K562 (cell line): Measurements from ENCODE around the gene EMD. TPM values are rescaled to one million over a fixed set of nuclear protein-coding genes. Genes with fewer than 3 reads are reported as not detected.
A peak's percentile ranks its signal among the peaks of the same experiment; 100 is the strongest.

Experiments
- BDP1 ChIP-seq: IDR thresholded peaks from 3 replicates; pipeline ENCODE4 v1.6.1; 2011; ENCODE audit not compliant: insufficient read length, insufficient read depth
- CTCFL ChIP-seq: IDR thresholded peaks from 2 replicates; pipeline ENCODE4 v1.6.1; 2011; ENCODE audit warnings: borderline replicate concordance, low read depth, mild to moderate bottlenecking, moderate library complexity, low read length; ENCODE audit not compliant: insufficient read depth, poor library complexity, severe bottlenecking
- EHMT2 ChIP-seq: fragments of 450-650 bp; IDR thresholded peaks from 2 replicates; pipeline ENCODE4 v1.6.1; 2018; ENCODE audit warnings: antibody characterized with exemption
- HDAC8 ChIP-seq: fragments of 450-650 bp; IDR thresholded peaks from 2 replicates; pipeline ENCODE4 v1.6.1; 2016; ENCODE audit warnings: mild to moderate bottlenecking, missing genetic modification characterization, moderate library complexity, missing compliant biosample characterization
- LARP7 ChIP-seq: fragments of 450-650 bp; IDR thresholded peaks from 2 replicates; pipeline ENCODE4 v1.6.1; 2016
- MED1 ChIP-seq: sonication (generic); formaldehyde crosslinking; IDR thresholded peaks from 2 replicates; pipeline ENCODE4 v1.8.1; 2023; ENCODE audit warnings: missing genetic modification reagents, borderline replicate concordance
- NFE2L1 ChIP-seq: fragments of 450-650 bp; IDR thresholded peaks from 2 replicates; pipeline ENCODE4 v1.6.1; 2016; ENCODE audit warnings: missing genetic modification characterization, low read depth, mild to moderate bottlenecking, missing compliant biosample characterization, moderate library complexity, borderline replicate concordance
- SRF ChIP-seq, 2 experiments: fragments of 250-450, 450-650 bp in 1 of 2; sonication (Bioruptor Pico) in 1 of 2; sonication (generic) in 1 of 2; formaldehyde crosslinking; IDR thresholded peaks; 2 replicates each; pipeline versions ENCODE4 v1.5.0 to v1.5.1; 2020 to 2022; ENCODE audit warnings: mild to moderate bottlenecking in 1 of 2, missing genetic modification reagents in 1 of 2
- ZBTB49 ChIP-seq: sonication (generic); formaldehyde crosslinking; IDR thresholded peaks from 2 replicates; pipeline ENCODE4 v1.8.0; 2022; ENCODE audit warnings: missing genetic modification reagents, mild to moderate bottlenecking, borderline replicate concordance
- ZC3H4 ChIP-seq: sonication (generic); formaldehyde crosslinking; IDR thresholded peaks from 2 replicates; pipeline ENCODE4 v1.9.0; 2021; ENCODE audit warnings: missing genetic modification reagents, borderline replicate concordance
- ZFP91 ChIP-seq: sonication (generic); formaldehyde crosslinking; IDR thresholded peaks from 2 replicates; pipeline ENCODE4 v1.8.0; 2022; ENCODE audit warnings: mild to moderate bottlenecking, missing genetic modification reagents
- ZKSCAN8 ChIP-seq: fragments of 200-800 bp; sonication (Bioruptor generic); IDR thresholded peaks from 2 replicates; pipeline ENCODE4 v1.6.1; 2016; ENCODE audit warnings: missing genetic modification characterization, missing compliant biosample characterization
- ZNF124 ChIP-seq: sonication (generic); formaldehyde crosslinking; IDR thresholded peaks from 2 replicates; pipeline ENCODE4 v1.8.1; 2022; ENCODE audit warnings: missing genetic modification reagents
- polyA plus RNA-seq, 8 experiments: library from polyadenylated mRNA; depleted of rRNA in 4 of 8; stranded (reverse) in 5 of 8; unstranded in 3 of 8; fragments of >200 nt; fragmentation: Nextera tagmentation in 2 of 8; fragmentation: Illumina TruSeq in 1 of 8; extraction: Ambion mirVana in 2 of 8; extraction: Trizol in 1 of 8; gene quantifications; 2 replicates each; pipeline versions ENCODE4 v1.2.1 to v1.2.3, GENCODE V29; 2011 to 2014; ENCODE audit warnings: inconsistent platforms in 1 of 8, missing spikeins in 1 of 8
- total RNA-seq, 7 experiments: library from RNA; depleted of rRNA in 6 of 7; stranded (reverse); fragments of >200 nt in 6 of 7; fragmentation: Illumina TruSeq in 2 of 7; extraction: Trizol in 2 of 7; gene quantifications; 2 replicates each; pipeline versions ENCODE4 v1.2.1 to v1.2.3, GENCODE V29; 2011 to 2021; ENCODE audit warnings: low replicate concordance in 1 of 7
- TF ChIP-seq, protein P1 (sequence below): fragments of 250-450 bp; sonication (Bioruptor Pico); IDR thresholded peaks from 2 replicates; pipeline ENCODE4 v1.9.0; 2021; ENCODE audit warnings: mild to moderate bottlenecking
- TF ChIP-seq, protein P2 (sequence below): sonication (generic); formaldehyde crosslinking; IDR thresholded peaks from 2 replicates; pipeline ENCODE4 v1.9.0; 2022; ENCODE audit warnings: mild to moderate bottlenecking, missing genetic modification reagents

EMD gene
- total and polyA plus RNA-seq, 9 of the 15 experiments (the other 6 are each of a cell fraction or from before 2014, with no cell fraction given) = 2.3 to 206 (median 61.9) TPM

DNA sequence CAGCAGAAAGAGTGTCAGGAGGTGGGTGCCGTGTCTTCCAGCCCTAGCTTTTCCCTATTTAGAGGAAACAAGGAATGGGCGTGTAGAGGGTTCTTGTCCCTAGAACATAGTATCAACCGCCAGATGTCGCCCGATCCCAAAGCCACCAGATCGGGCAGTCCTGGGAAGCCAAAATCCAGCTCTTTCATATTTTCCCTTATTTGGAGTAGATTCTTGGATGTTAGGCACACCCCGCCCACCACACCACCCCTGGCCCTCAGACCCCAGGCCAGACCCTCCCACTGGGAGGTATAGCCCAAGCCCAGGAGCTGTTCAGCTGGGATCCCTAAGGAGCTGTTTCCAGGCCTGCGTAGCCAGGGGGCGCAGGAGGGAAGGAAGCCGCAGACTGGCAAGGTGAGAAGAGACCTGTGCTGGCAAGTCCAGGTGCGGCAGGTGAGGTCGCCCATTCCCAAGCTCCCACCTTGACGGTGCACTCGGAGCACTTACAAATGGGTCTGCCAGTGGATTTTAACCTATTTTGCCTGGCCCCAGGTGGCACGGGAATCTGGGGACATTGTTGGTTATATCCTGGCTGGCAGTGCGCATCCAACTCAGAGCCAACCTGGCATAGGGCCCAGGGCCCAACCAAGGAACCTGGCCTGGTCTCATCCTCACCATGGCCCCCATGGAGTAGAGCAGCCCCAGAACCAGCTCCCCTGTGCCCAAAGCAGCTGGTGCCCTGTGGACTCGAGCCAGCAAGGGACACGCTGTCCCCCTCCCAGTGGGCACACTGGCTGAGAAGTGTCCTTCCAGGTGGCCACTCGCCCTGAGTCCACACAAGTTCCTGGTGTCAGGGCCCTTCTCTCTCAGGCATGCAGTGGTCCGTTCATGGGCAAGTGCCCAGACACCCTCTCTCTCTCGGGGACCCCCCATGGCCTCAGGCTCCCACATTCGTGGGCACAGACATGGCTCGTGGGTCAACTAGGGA is 5.5 kb upstream of the EMD start (continued):
- TF ChIP-seq ZBTB49 (CRISPR knock-in tag) (no peak), LARP7 (no peak), CTCFL (peak; percentile 58), HDAC8 (no peak), ZFP91 (CRISPR knock-in tag) (no peak), ZC3H4 (CRISPR knock-in tag) (no peak), EHMT2 (no peak), BDP1 (no peak), MED1 (CRISPR knock-in tag) (no peak), SRF (CRISPR knock-in tag; IDR thresholded peaks at IDR 0.05) (peak in 1 of 2 experiments; percentile 91; a peak in 2 of 4 replicates), ZKSCAN8 (CRISPR knock-in tag) (no peak), NFE2L1 (tag) (no peak), ZNF124 (CRISPR knock-in tag) (no peak)
- TF ChIP-seq, protein P1, sequence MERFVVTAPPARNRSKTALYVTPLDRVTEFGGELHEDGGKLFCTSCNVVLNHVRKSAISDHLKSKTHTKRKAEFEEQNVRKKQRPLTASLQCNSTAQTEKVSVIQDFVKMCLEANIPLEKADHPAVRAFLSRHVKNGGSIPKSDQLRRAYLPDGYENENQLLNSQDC (CRISPR knock-in tag) = no peak
- TF ChIP-seq, protein P2, sequence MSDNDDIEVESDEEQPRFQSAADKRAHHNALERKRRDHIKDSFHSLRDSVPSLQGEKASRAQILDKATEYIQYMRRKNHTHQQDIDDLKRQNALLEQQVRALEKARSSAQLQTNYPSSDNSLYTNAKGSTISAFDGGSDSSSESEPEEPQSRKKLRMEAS (CRISPR knock-in tag) = no peak
